Activated naive CD4-positive, alpha-beta T cell treated with Interleukin-2 at 50 U/mL for 16 hours (primary cell): Measurements from ENCODE around the gene C9orf57.
"Not testable (repeated sequence)": the region's sequence is repeated elsewhere in the genome, so short reads cannot be mapped to it uniquely, and the experiment has no call there.

Experiments used
- DNase-seq: peaks from one replicate; pipeline ENCODE4 v3.0.0-alpha.2; 2020

C9orf57 gene, protein sequence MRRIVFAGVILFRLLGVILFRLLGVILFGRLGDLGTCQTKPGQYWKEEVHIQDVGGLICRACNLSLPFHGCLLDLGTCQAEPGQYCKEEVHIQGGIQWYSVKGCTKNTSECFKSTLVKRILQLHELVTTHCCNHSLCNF

DNA sequence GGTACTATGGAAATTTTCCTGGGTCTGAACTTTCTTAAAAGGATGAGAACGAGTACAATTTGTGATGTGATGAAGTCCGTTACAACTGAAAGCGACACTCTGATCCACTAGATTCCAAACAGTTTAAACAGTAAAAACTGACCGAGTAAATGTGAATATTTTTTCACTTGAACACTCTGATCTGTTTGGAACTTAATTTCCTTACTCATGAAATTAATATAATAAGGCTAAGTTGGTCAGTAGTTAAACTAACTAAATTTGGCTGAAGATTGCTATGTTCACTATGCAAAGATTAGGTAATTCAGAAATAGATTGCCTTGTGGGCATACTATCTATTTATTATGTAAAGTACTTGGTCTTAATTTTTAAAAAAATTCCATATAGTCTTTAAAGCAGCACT lies at the start of gene C9orf57:
TSS of gene C9orf57 (minus strand) at position 101 of the 400 bp plus-strand sequence. CDS start 1,282 bp downstream, outside the sequence.
- no peak for DNase-seq

DNA sequence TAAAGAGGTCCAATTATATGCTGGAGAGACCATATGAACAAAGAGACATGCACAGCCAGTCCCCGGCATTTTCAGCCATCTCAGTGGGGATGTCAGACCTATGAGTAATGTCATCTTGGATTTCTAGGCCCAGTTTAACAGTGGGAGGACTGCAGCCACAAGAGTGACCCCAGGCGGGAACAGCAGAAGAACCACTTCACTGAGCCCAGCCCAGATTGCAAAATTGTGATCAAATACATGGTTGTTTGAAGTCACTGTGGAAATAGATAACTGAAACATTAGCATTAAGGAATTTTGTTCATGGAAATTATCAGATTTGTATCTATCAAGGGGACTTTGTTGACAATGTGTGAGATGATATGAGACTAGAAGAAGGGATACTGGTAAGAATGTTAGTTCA lies 42.1 kb upstream of the C9orf57 start:
- DNase-seq: no peak

- DNase-seq: not testable (repeated sequence)
Observed at GRCh38 chr9:72095520-72095919, 35.1 kb upstream of the C9orf57 start.

DNA sequence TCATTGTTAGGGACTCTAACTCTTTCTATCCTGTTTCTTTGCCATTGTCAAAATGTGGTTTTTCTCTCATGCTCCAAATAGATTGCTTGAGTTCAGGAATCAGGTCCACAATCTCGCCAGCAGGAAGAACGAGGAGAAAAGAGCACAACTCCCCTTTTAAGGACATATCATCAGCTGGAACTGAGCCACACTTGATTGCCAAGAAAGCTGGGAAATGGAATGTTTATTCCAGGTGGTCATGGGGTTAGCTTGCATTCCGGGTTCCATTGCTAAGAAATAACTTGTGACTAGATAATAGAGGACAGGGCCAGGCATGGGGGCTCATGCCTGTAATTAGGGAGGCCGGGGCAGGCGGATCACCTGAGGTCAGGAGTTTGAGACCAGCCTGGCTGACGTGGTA lies 32.4 kb upstream of the C9orf57 start:
- no peak for DNase-seq

DNA sequence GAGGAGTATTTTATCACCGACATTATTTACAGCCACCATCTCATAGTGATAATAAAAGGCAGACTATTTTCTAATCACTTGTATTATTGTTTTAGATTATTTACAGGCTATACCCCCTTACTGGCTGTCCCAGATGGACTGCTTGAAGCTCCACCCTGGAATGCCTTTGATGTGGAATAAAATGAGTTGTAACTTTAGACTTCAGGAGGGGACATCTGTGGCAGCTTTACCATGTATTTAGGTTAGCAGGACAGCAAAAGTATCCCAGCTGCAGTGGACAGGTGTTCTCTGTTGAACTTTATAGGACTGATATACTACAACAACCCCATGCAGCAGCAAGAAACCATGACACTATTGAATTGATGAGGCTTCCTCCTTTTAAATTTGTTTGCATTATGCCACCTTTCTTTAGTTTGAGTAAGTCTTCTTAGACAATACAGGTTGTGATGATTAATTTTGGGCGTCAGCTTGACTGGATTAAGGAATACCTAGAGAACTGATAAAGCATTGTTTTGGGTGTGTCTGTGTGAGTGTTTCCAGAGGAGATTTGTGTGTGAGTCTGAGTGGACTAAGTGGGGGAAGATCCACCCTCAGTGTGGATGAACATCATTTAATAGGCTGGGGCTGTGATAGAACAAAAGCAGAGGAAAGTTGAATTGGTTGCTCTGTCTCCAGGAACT lies 29.2 kb upstream of the C9orf57 start:
- DNase-seq: no peak

GRCh38 chr9:72082536-72082935 lies 22.1 kb upstream of the C9orf57 start:
- no peak for DNase-seq

DNA sequence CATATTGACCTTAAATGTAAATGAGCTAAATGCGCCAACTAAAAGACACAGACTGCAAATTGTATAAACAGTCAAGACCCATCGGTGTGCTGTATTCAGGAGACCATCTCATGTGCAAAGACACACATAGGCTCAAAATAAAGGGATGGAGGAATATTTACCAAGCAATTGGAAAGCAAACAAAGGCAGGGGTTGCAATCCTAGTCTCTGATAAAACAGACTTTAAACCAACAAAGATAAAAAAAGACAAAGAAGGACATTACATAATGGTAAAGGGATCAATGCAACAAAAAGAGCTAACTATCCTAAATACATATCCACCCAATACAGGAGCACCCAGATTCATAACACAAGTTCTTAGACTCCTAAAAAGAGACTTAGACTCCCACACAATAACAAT lies 14.3 kb upstream of the C9orf57 start:
- not testable (repeated sequence) for DNase-seq

GRCh38 chr9:72065076-72065475 lies 4.7 kb upstream of the C9orf57 start:
- no peak for DNase-seq

DNA sequence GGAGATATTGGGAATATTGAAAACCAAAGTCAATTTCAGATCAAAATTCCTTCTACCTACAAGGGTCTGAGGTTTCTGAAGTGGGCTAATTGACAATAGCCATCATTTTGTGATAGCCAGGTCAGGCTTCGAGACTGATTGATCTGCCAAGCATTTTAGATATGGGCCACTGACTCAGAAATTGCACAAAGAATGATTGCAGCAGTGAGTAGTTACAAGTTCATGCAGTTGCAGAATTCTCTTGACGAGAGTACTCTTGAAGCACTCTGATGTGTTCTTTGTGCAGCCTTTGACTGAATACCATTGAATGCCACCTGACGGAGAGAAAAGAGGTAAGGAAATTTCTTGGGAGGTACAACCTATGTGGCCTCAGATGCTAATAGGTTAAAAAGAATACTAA lies 8.3 kb downstream of the C9orf57 start:
- DNase-seq: no peak

- no peak for DNase-seq
Observed at GRCh38 chr9:72048850-72049249, 11.6 kb downstream of the C9orf57 start.

DNA sequence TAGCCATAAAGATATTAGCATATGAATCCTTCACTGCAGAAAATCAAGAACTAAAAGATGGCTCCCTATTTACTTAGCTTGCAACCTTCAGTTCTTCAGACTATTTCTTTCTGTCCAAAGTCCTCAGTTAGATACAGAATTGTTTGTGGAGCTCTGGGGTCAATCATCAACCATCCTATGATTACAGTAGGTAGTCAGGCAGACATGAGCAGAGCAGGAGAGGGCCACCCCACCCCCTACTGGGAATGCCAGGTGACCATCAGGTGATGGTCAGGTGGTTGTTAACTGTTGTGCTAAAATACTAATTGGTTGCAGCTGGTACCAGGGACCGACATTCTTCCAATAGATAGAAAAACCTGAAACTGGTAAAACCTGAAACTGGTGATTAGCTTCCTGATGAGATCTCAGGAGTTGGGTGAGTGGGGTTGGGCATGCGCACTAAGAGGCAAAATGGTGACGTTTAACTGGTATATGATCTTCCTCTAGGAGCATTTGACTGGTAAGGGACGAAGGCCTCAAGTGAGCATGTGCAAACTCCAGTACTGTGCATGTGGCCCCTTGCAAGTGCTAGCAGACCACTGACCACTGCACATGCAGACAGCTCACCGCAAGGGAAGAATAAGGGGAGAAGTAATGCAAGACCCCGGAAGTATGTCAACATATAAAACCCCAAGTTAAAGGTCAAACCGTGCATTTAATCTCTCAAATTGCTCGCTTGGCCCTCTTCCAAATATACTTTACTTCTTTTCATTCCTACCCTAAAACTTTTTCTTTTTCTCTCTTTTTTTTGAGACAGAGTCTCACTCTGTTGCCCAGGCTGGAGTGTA lies 13.6 kb downstream of the C9orf57 start:
- DNase-seq: no peak

- DNase-seq: no peak
Observed at GRCh38 chr9:72044095-72044494, 16.3 kb downstream of the C9orf57 start.

GRCh38 chr9:72043576-72043975 lies 16.8 kb downstream of the C9orf57 start:
- no peak for DNase-seq

GRCh38 chr9:72042928-72043327 lies 17.5 kb downstream of the C9orf57 start:
- no peak for DNase-seq

GRCh38 chr9:72041775-72042194 lies 18.6 kb downstream of the C9orf57 start:
- DNase-seq: no peak

DNA sequence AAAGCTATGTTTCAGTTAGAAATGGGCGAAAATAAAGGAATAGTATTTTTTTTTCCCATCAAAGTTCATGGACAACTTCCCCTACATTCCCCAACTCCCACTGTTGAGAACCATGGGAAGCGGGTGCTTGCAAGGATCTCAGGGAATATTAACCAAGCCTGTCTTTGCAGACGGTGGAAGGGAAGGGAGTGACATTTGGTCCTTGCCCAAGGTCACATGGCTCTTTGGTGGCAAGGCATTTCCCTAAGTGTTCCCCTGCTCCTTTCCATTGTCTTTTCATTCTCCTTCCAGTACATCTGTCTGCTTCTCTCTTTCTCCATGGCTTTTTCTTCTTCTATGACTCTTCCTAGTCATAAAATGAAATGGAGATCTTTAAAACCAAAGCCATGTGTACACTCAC lies 19.0 kb downstream of the C9orf57 start:
- no peak for DNase-seq

GRCh38 chr9:72039532-72039931 lies 20.9 kb downstream of the C9orf57 start:
- no peak for DNase-seq

DNA sequence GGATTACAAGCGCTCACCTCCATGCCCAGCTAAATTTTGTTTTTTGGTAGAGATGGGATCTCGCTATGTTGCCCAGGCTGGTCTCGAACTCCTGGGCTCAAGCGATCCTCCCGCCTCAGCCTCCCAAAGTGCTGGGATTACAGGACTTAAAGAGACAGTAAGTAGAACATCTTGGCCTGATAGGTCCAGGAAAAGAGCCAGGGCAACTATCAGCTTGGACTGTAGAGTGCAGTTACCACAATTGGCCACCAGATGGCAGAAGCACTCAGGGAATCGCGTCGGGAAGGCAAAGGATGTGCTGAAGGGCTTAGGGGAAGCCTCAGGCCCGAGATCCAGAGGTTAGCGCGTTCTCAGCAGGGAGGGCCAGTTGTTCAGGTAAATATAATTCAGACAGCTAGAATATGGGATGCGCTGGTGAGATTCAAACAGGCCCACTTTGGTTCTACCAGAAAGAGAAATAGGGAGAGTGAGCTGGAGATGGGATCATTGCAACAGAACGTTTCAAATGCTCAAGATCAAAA lies 21.5 kb downstream of the C9orf57 start:
- DNase-seq: peak; percentile 64

- DNase-seq: no peak
Observed at GRCh38 chr9:72038408-72038807, 22.0 kb downstream of the C9orf57 start.

GRCh38 chr9:72037571-72037970 lies 22.8 kb downstream of the C9orf57 start:
- DNase-seq: no peak

- DNase-seq: no peak
Observed at GRCh38 chr9:72030767-72031166, 29.6 kb downstream of the C9orf57 start.

- DNase-seq: no peak
Observed at GRCh38 chr9:72029986-72030385, 30.4 kb downstream of the C9orf57 start.

- DNase-seq: no peak
Observed at GRCh38 chr9:72025906-72026305, 34.5 kb downstream of the C9orf57 start.

DNA sequence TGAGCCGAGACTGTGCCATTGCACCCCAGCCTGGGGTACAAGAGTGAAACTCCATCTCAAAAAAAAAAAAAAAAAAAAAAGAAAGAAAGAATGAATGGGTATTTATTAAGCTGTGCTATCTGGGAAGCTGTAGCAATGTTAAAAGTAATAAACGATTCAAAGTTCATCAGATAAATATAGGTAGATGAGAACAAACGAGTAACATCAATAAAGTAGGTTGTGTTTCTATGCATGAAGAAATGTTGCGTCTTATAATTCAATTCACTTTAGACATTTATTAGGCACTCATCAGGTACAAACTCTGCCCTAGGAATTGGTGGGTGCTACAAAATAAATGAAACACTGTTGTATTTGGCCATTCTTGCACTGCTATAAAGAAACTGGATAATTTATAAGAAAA lies 36.8 kb downstream of the C9orf57 start:
- no peak for DNase-seq
